A673 (cell line): ENCODE measurements around the gene NUP62. TPM values are rescaled to one million over a fixed set of nuclear protein-coding genes. Genes with fewer than 3 reads are reported as not detected.
"Not testable (repeated sequence)": the region's sequence is repeated elsewhere in the genome, so short reads cannot be mapped to it uniquely, and the experiment has no call there.

Experiments
- BruUV-seq: library from RNA; stranded (reverse); fragments of 400-500 nt; replicated peaks from 2 replicates; lab custom pipeline; 2021; lab: Mats Ljungman, UMichigan
- CTCF ChIA-PET: fragments of 300-600 bp; sonication (Branson Sonifier 250); formaldehyde crosslinking; loops from one replicate; lab custom pipeline; 2022; ENCODE audit warnings: antibody characterized with exemption; lab: Charles Lee
- POLR2A ChIA-PET: fragments of 300-600 bp; sonication (Branson Sonifier 250); formaldehyde crosslinking; loops from one replicate; lab custom pipeline; 2022; ENCODE audit warnings: antibody characterized with exemption; ENCODE audit not compliant: low non-redundant PET; lab: Charles Lee
- DNase-seq: peaks from one replicate; pipeline ENCODE4 v3.0.0-alpha.2; 2015; ENCODE audit warnings: low spot score
- H3K27ac ChIP-seq: fragments of 200-600 bp; sonication (generic); 2 replicates; pipeline ENCODE4 v1.5.1; 2016; ENCODE audit warnings: mixed run types, low read depth, mild to moderate bottlenecking, mixed read lengths, antibody characterized with exemption, low read length; ENCODE audit not compliant: poor library complexity, severe bottlenecking
- H3K27me3 ChIP-seq: fragments of 200-600 bp; sonication (generic); replicated peaks from 2 replicates; pipeline ENCODE4 v1.6.1; 2017; ENCODE audit warnings: mixed run types, low read depth, mild to moderate bottlenecking, mixed read lengths, antibody characterized with exemption, low read length; ENCODE audit not compliant: insufficient read depth, poor library complexity
- H3K36me3 ChIP-seq: fragments of 200-600 bp; sonication (generic); 2 replicates; pipeline ENCODE4 v1.6.1; 2016; ENCODE audit warnings: mixed run types, mild to moderate bottlenecking, mixed read lengths, antibody characterized with exemption, low read length; ENCODE audit not compliant: insufficient read depth, poor library complexity, severe bottlenecking
- H3K4me1 ChIP-seq: fragments of 200-600 bp; sonication (generic); 2 replicates; pipeline ENCODE4 v1.6.1; 2017; ENCODE audit warnings: mixed run types, mild to moderate bottlenecking, mixed read lengths, antibody characterized with exemption, low read length; ENCODE audit not compliant: insufficient read depth, poor library complexity, severe bottlenecking
- H3K4me3 ChIP-seq: fragments of 200-600 bp; sonication (generic); 2 replicates; pipeline ENCODE4 v1.5.1; 2016; ENCODE audit warnings: low read depth, mixed run types, mild to moderate bottlenecking, mixed read lengths, low read length; ENCODE audit not compliant: poor library complexity, severe bottlenecking
- H3K9me3 ChIP-seq: fragments of 200-600 bp; sonication (generic); 2 replicates; pipeline ENCODE4 v1.6.1; 2016; ENCODE audit warnings: mixed run types, low read depth, mild to moderate bottlenecking, mixed read lengths, antibody characterized with exemption, low read length; ENCODE audit not compliant: poor library complexity, severe bottlenecking
- EZH2 ChIP-seq: fragments of 200-600 bp; sonication (generic); IDR thresholded peaks from 2 replicates; pipeline ENCODE4 v1.6.1; 2017; ENCODE audit warnings: borderline replicate concordance, low read depth, mild to moderate bottlenecking, mixed read lengths, antibody characterized with exemption, low read length; ENCODE audit not compliant: poor library complexity, severe bottlenecking
- intact Hi-C: fragments of 100-400 bp; cut with micrococcal nuclease; formaldehyde crosslinking; loops from one replicate; pipeline ENCODE4 v1.10.0; 2022; ENCODE audit not compliant: unreplicated experiment
- total RNA-seq: library from RNA; stranded (reverse); gene quantifications from 2 replicates; pipeline ENCODE4 v1.2.3, GENCODE V29; 2021
- TF ChIP-seq, protein P1 (sequence below): fragments of 300-800, 200-600 bp; sonication (generic); conservative IDR thresholded peaks from 2 replicates; pipeline ENCODE4 v1.5.1; 2017; ENCODE audit warnings: low read depth, mild to moderate bottlenecking, antibody characterized with exemption, low read length, moderate library complexity, mixed read lengths

Gene NUP62
- total RNA-seq, 1 experiment from 2014 or later, result 98.5 TPM

DNA sequence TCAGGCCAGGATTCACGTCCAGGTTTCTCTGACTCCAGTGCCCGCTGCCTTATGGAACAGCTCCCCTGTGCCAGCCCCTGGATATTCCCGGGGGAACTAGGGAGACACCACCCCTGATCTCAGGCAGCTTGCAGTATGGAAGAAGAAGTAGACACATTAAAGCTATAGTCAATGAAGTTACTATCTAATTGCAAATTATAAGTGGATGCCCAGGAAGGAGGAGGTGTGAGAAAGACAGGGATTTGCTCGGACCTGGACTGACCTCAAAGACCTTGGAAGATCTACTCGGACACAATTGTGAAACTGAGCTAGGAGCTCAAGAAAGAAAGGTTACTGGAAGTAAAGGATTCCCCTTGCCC is 21.3 kb upstream of the NUP62 start:
- POLR2A ChIA-PET, result no interaction called here
- Histone ChIP-seq H3K9me3 (no peaks in the 10 kb centered on the region), H3K36me3 (no peaks in the 10 kb centered on the region), H3K27me3 (no peaks in the 10 kb centered on the region), H3K4me3 (no peak overlapping the region), H3K27ac (no peak overlapping the region), H3K4me1 (no peaks in the 10 kb centered on the region)
- no TSS peak for BruUV-seq
- no peak for DNase-seq
- TF ChIP-seq, protein P1, sequence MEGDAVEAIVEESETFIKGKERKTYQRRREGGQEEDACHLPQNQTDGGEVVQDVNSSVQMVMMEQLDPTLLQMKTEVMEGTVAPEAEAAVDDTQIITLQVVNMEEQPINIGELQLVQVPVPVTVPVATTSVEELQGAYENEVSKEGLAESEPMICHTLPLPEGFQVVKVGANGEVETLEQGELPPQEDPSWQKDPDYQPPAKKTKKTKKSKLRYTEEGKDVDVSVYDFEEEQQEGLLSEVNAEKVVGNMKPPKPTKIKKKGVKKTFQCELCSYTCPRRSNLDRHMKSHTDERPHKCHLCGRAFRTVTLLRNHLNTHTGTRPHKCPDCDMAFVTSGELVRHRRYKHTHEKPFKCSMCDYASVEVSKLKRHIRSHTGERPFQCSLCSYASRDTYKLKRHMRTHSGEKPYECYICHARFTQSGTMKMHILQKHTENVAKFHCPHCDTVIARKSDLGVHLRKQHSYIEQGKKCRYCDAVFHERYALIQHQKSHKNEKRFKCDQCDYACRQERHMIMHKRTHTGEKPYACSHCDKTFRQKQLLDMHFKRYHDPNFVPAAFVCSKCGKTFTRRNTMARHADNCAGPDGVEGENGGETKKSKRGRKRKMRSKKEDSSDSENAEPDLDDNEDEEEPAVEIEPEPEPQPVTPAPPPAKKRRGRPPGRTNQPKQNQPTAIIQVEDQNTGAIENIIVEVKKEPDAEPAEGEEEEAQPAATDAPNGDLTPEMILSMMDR, result no peak
- no peak for TF ChIP-seq EZH2
- intact Hi-C loops, result no loop called here
- CTCF ChIA-PET, result no interaction called here

DNA sequence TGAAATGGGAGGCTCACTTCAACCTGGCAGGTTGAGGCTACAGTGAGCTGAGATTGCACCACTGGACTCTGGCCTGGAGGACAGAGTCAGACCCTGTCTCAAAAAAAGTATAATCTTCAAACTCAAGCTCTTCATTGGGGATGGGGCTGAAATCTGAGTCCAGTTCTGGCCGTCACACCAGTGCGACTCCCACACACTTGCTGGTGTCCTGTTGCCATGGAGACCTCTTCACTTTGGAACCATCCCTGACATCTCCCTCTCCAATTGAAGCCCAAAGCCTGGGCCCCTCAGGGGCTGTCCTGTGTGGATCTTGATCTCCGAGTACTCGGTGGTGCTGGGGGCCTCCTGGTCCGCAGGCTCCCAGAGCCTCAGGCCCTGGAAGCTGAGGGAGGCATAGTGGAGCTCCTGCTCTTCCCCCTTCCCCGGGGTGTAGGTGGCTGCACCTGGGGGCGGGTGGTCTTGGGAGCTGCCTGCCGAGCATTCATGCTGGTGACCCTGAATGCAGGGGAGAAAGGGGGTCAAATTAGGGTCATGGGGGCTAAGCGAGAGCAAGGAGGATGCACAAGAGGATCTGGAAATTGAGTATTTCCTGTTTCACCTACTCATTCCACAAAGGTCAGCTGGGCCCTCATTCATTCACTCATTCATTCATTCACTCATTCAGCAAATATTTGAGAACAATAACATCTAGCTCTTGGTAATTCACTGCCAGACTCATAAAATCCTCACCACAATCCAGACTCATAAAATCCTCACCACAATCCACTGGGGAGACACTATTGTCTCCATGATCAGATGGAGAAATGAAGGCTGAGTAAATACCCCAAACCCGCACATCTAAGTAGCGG is 20.7 kb upstream of the NUP62 start:
- Histone ChIP-seq H3K4me1 (no peaks in the 10 kb centered on the region), H3K36me3 (no peaks in the 10 kb centered on the region), H3K27me3 (no peaks in the 10 kb centered on the region), H3K9me3 (no peaks in the 10 kb centered on the region), H3K27ac (no peak overlapping the region), H3K4me3 (no peak overlapping the region)
- CTCF ChIA-PET, result no interaction called here
- POLR2A ChIA-PET, result interaction anchor here (0.5 kb wide), 1 partner anchor 120 kb away, joined by 18 read pairs; no protein-coding TSS in a partner anchor
- no peak for TF ChIP-seq EZH2
- TF ChIP-seq, protein P1, result no peak
- no TSS peak for BruUV-seq
- DNase-seq, result no peak
- intact Hi-C loops, result no loop called here

DNA sequence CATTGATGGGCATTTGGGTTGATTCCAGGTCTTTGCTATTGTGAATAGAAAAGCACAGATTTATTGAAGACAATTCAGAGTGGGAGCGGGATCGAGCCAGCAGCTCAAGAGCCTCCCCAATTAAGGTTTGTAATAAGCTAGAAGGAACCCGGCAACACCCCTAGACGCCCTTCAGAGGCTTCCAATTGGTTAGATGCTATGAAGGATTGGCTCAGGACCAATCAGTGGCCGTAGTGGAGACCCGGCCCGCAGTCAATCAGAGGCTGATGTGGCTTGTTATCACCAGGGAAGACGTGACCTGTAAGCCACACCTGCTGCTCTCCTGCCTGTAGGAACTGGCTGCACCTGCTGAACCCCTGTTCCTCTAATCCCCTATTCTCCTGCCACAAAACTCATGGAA is 17.1 kb upstream of the NUP62 start:
- CTCF ChIA-PET, result no interaction called here
- DNase-seq, result no peak
- Histone ChIP-seq H3K9me3 (no peaks in the 10 kb centered on the region), H3K4me3 (no peak overlapping the region), H3K27me3 (no peaks in the 10 kb centered on the region), H3K36me3 (no peaks in the 10 kb centered on the region), H3K4me1 (no peaks in the 10 kb centered on the region), H3K27ac (no peak overlapping the region)
- no peak for TF ChIP-seq EZH2
- TF ChIP-seq, protein P1, result no peak
- POLR2A ChIA-PET, result no interaction called here
- no TSS peak for BruUV-seq
- intact Hi-C loops, result no loop called here

DNA sequence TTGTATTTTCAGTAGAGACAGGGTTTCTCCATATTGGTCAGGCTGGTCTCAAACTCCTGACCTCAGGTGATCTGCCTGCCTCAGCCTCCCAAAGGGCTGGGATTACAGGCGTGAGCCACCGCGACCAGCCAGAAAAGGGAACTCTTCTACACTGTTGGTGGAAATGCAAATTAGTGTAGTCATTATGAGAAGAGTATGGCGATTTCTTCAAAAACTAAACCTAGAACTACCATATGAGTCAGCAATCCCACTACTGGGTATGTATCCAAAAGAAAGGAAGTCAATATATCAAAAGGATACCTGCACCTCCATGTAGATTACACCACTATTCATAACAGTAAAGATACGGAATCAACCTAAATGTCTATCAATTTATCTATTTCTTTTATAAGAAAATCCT is 15.3 kb upstream of the NUP62 start:
- H3K4me3 ChIP-seq, DNase-seq, intact Hi-C loops, BruUV-seq, H3K9me3 ChIP-seq, CTCF ChIA-PET, H3K36me3 ChIP-seq, H3K27me3 ChIP-seq, H3K4me1 ChIP-seq, POLR2A ChIA-PET, H3K27ac ChIP-seq: not testable (repeated sequence)
